Measurements from ENCODE around the gene GLCCI1.
"Not testable (repeated sequence)": the region's sequence is repeated elsewhere in the genome, so short reads cannot be mapped to it uniquely, and the experiment has no call there.

GLCCI1 gene

DNA sequence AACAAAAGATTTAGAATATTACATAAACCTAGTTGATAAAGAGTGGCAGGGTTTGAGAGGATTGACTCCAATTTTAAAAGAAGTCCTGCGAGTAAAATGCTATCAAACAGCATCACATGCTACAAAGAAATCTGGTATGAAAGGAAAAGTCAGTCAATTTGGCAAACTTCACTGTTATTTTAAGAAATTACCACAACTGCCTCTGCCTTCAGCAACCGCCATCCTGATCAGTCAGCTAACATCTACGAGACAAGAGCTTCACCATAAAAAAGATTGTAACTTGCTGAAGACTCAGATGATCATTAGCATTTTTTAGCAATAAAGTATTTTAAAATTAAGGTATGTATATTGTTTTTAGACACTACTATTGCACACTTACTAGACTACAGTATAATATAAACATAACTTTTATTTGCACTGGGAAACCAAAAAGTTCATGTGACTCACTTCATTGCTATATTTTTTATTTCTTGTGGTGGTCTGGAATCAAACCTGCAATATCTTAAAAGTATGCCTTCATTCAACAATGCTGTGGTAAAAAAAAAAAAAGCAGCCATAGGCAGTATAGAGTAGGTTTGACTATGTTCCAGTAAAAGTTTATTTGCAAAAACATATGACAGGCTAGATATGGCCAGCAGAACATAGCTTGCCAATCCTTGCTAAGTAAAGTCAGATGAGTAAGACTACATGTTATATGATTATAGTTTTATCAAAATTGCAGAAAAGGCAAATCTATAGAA is 74.4 kb downstream of the GLCCI1 start:
- no peak for DNase-seq (ENCODE audit: extremely low read depth in 1 of 2, low read depth in 1 of 2)

DNA sequence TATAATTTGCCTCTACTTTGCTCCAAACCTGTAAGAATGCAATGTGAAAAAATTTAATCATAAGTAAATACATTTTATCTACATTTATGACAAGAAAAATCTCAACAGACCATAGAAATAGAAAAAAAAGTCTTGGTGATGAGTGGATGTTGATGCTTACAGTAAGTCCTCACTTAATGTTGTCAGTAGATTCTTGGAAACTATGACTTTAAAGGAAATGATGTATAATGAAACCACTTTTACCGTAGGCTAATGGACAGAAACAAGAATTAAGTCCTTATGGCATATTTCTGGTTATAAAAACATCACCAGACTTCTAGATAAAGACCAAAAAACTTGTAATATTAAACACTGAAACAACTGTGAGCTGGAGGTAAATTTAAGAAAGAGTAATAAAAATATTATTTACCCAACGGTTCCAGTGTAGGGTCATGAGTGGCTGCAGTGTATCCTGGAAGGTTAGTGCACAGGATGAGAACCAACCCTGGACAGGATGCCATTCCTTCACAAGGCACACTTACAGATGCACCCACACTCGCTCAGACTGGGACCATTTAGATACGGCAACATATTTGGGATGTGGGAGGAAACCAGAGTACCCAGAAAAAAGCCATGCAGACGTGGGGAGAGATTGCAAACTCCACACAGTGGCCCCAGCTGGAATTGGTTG is 76.3 kb downstream of the GLCCI1 start:
- DNase-seq (ENCODE audit: extremely low read depth in 1 of 2, low read depth in 1 of 2) = no peak

DNA sequence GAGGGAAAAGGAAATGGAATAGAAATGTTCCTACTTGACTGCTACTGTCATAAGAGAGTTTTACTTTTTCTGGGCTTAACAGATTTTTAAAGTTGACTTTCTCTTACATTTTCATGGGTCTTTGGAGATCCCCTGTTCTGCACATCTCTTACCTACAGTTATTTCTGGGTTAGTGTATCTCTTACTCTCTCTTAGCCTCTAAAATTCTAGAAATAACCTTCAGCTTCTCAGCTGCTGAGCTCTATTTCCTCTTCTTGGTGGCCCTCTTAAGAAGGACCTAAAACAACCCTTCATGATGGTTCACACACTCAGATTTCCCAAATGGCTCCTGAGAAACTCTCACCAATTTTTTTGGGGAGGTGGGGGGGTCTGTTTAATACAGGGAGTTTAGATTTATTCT is 79.5 kb downstream of the GLCCI1 start:
- DNase-seq (ENCODE audit: extremely low read depth in 1 of 2, low read depth in 1 of 2) = not testable (repeated sequence)

DNA sequence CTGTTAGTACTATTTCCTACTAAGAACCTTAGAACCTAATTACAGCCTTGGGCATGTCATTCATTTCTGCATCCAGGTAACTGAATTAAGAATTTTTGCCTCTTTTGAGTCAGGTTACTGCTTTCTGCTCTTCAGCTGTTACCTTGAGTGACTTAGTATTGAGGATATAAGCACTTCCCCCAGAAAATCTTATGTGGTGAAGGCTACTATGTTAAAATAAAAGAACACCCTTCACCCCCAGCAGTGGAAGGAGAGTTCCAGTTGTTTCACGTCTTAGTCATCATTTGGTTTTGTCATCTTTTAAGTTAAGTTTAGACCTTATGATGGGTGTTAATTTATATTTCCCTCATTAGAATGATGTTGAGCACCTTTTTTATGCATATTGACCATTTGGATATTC is 82.8 kb downstream of the GLCCI1 start:
- DNase-seq (ENCODE audit: extremely low read depth in 1 of 2, low read depth in 1 of 2) = no peak

DNA sequence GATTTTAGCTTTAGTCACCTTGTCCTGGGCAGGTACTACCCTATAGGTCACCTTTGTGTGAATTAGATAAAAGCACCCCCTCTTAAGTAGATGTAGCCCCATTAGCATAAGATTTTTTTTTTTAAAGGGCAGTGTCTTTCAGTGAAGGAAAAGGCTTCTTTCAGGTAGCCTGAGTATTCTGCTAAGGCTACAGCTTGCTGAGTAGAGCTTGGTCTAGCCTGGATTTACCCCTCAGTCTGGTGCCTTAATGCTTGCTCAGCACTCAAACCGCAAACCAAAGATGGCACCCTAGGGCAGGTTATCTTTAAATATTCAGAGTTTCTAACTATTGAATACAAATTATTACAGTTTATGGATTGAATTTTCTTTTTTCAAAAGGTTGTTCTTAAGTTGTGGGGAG is 83.4 kb downstream of the GLCCI1 start:
- no peak for DNase-seq (ENCODE audit: extremely low read depth in 1 of 2, low read depth in 1 of 2)

DNA sequence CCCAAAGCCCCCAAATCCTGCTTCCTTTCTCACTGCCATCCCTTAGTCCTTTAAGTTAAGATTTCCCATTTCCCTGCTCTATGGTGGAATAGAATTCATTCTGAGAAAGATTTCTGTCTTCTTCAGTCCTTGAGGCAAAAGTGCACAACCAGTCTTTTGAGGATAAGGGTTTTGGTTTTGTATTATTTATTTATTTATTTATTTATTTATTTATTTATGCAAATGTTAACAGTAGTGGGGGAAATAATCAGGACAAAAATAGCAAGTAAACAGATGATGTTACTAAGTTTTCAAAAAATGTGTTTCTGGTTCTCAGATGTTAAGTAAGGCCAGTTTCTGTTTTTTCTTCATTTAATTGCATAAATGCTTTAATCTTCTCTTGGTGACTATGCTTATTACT is 84.2 kb downstream of the GLCCI1 start:
- DNase-seq (ENCODE audit: extremely low read depth in 1 of 2, low read depth in 1 of 2) = no peak

DNA sequence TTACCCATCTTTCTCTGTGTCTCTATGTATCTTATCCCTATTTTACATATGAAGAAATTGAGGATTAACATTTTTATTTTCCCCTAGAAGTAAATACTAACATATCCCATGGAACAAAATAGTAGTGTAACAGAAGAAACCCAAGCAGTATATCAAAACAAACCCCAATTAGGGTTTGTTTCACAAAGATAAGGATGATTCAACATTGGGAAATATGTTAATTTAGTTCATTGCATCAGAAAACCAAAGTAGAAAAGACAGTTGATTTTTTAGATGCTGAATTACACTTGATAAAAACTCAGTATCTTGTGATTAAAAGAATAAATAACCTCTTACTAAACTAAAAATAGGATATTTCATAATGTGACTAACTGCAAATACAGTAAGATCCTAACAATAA is 87.8 kb downstream of the GLCCI1 start:
- DNase-seq (ENCODE audit: extremely low read depth in 1 of 2, low read depth in 1 of 2) = no peak

DNA sequence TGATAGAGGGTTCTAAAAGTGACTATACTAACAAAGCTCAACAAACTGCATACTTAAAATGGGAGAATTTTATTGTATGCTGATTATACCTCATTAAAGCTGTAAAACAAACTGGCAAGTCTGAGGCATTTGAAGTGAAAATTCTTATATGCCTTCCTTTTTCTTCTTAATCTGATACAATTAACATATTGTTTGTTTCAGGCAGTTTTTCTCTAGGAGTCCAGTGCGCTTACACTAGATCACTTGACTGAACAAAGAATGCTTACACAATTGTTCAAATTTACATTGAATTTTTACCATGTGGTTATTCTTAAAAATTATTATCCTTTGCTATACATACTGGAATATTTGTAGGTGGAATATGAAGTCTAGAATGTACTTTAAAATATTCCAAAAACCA is 89.0 kb downstream of the GLCCI1 start:
- no peak for DNase-seq (ENCODE audit: extremely low read depth in 1 of 2, low read depth in 1 of 2)

DNA sequence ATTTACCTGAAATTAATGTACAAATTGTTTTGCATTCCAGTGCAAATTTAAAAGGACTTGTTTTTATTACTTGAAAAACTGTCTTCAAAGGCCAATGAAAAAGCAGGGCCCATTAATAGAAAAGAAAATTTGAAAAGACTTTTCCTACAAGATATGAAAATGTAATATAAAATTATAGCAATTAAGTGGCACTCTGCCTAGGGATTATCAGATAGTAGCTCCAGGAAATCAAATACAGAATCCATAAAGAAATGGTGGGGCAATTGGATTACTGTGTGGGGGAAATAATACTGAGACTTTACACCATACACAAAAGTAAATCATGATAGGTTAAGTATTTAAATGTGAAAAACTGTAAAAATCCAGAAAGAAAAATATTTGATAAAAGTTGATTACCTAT is 89.7 kb downstream of the GLCCI1 start:
- DNase-seq (ENCODE audit: extremely low read depth in 1 of 2, low read depth in 1 of 2) = no peak

DNA sequence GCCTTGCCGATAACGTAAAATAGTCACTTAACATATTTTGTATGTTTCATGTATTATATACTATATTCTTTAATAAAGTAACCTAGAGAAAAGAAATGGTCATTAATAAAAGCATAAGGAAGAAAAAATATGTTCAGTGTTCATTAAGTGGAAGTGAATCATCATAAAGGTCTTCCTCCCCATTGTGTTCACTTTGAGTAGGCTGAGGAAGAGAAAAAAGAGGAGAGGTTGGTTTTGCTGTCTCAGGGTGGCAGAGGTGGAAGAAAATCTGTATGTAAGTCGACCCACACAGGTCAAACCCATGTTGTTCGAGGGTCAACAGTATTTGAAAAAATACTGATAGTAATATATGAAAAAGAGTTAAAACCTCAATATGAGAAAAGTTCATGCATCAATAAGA is 90.3 kb downstream of the GLCCI1 start:
- DNase-seq (ENCODE audit: extremely low read depth in 1 of 2, low read depth in 1 of 2) = no peak

DNA sequence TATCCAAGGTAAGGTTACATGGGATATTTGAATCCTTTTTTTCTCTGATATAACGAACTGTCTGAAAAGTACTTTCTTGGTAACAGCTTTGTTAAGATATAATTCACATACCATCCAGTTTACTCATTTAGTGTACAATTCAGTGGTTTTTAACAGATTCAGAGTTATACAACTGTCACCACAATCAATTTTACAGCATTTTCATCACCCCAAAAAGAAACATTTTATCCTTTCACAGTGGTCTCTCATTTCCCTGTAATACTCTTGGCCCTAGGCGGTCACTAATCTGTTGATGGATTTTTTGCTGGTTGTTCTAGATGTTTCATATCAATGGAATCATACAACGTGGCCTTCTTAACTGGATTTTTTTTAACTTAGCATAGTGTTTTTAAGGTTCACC is 91.6 kb downstream of the GLCCI1 start:
- DNase-seq (ENCODE audit: extremely low read depth in 1 of 2, low read depth in 1 of 2) = no peak

DNA sequence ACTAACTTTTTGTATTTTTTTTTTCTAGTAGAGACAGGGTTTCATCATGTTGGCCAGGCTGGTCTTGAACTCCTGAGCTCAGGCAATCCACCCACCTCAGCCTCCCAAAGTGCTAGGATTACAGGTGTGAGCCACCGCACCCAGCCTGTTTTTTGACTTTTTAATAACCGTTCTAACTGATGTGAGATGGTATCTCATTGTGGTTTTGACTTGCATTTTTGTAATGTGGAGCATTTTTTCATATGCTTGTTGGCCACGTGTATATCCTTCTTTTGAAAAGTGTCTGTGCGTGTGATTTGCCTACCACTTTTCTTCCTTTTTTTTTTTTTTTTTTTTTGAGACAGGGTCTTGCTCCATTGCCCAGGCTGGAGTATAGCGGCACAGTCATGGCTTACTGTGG is 94.7 kb downstream of the GLCCI1 start:
- DNase-seq (ENCODE audit: extremely low read depth in 1 of 2, low read depth in 1 of 2) = not testable (repeated sequence)

DNA sequence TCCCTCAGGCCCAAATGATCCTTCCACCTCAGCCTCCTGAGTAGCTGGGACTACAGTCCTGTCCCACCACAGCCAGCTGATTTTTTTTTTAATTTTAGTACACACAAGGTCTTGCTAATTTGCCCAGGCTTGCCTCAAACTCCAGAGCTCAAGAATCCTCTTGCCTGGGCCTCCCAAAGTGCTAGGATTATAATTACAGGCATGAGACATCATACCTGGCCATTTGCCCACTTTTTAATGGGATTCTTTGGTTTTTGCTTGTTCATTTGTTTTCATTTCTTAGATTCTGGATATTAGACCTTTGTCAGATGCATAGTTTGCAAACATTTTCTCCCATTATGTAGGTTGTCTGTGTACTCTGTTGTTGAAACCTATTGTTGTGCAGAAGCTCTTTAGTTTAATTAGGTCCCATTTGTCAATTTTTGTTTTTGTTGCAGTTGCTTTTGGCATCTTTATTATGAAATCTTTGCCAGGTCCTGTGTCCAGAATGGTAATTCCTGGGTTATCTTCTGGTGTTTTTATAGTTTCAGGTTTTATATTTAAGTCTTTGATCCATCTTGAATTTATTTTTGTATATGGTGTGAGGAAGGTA is 95.2 kb downstream of the GLCCI1 start:
- no peak for DNase-seq (ENCODE audit: extremely low read depth in 1 of 2, low read depth in 1 of 2)

DNA sequence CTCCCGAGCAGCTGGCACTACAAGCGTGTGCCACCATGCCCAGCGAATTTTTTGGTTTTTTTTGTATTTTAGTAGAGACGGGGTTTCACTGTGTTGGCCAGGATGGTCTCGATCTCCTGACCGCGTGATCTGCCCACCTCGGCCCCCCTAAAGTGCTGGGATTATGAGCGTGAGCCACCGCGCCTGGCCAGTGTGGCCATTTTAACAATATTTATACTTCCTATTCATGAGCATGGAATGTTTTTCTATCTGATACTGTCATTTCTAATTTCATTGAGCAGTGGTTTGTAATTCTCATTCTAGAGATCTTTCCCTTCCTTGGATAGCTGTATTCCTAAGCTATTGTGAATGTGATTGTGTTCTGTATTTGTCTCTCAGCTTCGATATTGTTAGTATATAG is 96.2 kb downstream of the GLCCI1 start:
- no peak for DNase-seq (ENCODE audit: extremely low read depth in 1 of 2, low read depth in 1 of 2)

DNA sequence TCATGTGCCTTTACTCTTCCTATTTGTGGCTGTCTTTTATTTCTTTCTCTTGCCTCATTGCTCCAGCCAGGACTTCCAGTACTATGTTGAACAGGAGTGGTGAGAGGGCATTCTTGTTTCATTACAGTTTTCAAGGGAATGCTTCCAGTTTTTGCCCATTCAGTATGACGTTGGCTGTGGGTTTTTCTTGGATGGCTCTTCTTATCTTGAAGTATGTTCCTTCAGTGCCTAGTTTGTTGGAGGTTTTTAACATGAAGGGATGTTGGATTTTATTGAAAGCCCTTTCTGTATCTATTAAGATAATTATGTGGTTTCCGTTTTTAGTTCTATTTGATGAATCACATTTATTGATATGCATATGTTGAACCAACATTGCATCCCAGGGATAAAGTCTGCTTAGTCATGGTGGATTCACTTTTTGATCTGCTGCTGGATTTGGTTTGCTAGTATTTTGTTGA is 96.8 kb downstream of the GLCCI1 start:
- no peak for DNase-seq (ENCODE audit: extremely low read depth in 1 of 2, low read depth in 1 of 2)

DNA sequence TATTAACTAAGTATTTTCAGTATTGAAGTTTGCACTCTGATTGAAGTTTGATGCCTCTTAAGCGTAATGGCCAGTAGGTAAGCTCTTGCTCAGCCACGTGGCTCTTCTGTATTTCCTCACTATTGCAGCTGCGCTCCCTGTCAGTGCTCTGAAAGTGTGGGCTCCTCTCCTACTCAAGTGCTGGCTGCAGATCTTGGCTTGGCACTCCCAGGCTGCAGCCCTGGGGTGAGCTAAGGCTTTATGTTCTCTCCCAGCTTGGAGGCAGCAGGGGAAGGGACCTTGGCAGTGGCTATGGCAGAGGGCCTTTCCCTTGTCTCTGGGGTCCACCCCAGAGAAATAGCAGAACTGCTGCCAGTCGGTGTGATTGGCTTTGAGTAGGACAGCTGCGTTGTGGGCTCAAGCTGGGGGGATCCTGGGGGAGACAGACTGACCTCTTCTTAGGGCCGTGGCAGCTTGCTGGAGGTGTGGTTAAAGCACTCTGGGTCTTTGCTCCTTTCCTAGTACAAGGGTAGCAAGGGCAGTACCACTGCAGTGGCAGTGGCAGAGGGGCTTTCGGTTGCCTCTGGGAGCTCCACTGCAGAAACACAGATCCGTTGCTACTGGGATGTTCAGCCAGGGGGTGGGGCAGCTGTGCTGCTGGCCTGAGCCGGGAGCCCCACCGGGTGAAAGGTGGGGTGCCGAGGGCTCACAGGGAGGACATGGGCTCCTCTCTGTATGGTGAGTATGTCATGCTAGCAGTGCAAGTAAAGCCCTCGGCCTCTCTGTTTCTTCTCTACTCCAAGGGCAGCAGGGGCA is 100.5 kb downstream of the GLCCI1 start:
- no peak for DNase-seq (ENCODE audit: extremely low read depth in 1 of 2, low read depth in 1 of 2)

DNA sequence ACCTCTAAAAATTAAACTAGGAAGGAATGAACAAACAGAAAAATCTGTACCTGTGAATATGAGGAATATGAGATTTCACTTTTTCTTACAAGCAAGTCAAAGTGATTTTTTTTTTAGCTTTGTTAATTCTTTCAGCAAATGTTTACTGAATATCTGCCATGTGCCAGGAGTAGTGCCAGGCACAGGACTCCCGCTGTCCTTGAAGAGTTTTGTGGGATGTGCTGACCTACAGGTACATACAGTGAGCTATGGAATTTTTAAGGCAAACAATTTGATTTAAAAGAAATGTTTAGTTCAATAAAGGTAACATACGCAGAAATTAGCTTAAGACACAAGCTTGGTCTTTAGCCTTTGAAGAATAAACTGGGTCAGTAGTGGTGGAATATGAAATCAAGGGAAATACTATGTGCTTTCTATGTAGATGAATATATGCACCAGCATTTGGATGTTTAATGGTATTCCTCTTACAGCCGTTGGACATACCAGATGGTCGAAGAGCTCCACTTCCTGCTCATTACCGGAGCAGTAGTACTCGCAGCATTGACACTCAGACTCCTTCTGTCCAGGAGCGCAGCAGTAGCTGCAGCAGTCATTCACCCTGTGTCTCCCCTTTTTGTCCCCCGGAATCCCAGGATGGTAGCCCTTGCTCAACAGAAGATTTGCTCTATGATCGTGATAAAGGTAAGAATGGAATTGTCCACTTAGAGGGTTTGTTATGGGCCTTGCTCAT is 102.0 kb downstream of the GLCCI1 start:
- no peak for DNase-seq (ENCODE audit: extremely low read depth in 1 of 2, low read depth in 1 of 2)

DNA sequence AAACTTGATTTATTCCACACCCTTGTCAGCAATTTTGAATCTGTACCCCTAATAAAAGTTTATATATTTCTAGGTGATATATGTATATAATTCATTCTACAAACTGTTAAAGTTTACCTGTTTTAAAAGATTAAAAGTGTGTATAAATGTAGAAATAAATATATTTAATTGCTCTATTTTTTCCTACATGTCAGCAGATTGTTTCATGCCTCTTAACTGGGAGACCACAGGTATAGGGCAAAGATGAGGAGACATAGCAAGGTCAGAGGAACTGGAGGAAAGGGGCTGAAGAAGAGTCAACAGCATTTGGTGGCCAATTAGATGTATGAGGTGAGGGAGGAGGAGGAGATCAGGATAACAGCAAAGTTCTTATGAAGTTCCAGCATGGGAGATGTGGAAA is 109.8 kb downstream of the GLCCI1 start:
- no peak for DNase-seq (ENCODE audit: extremely low read depth in 1 of 2, low read depth in 1 of 2)

DNA sequence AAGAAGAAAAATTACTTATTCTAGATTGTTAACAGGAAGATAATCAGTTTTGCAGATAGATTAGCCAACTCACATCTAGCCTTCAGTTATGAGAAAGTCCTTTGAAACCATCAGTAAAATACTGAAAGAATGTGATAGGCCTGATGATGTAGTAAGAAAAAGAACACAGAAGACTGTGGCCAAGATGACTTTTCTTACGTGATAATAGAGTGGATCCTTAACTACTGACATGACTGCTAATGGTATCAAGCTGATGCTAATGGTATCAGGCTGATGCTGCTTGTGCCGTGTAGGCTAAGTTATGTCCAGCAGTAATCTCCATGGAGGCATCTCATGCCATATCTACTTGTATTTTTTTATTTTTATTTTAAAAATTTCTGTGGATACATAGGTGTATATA is 114.2 kb downstream of the GLCCI1 start:
- no peak for DNase-seq (ENCODE audit: extremely low read depth in 1 of 2, low read depth in 1 of 2)

DNA sequence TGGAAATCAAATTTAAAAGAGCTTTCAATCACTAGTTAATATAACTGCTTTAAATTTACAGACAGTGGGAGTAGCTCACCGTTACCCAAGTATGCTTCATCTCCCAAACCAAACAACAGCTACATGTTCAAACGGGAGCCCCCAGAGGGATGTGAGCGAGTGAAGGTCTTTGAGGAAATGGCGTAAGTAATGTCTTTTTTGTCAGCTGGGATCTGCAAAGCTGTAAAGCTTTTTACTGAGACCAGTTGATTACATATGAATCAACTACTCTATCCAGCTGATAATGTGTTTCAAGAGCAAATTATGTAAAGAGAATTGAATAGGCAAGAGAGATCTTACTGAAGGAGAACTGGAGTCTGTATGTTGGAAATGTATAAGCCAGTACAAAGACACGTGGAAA is 116.2 kb downstream of the GLCCI1 start:
- no peak for DNase-seq (ENCODE audit: extremely low read depth in 1 of 2, low read depth in 1 of 2)

DNA sequence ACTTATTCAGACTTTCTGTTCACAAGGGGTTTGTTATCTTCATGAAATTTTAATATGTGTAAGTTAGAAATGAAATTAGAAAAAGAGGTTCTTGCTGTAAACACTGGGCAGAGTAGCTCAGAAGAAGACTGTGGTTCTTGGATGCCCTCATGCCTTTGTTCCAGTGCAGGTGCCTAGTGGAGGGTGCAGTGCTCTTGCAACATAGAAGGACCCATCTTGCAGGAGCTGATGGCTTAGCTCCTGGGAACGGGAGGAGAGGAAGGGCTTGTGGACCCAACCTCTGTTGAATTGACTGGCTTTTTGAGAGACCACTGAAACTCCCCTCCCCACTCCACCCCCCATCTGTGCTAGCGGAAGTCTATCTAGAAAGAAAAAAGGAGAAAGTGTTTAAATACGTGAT is 116.8 kb downstream of the GLCCI1 start:
- no peak for DNase-seq (ENCODE audit: extremely low read depth in 1 of 2, low read depth in 1 of 2)
